Activated T-cell treated with anti-CD3 and anti-CD28 coated beads, Interleukin-2, amount 50 U/mL, for 4 hours (primary cell): ENCODE data around the gene ZFAND6. TPM values are rescaled to one million over a fixed set of nuclear protein-coding genes. Genes with fewer than 3 reads are reported as not detected.
"Not testable (repeated sequence)": the region's sequence is repeated elsewhere in the genome, so short reads cannot be mapped to it uniquely, and the experiment has no call there.

ENCODE experiments used
- ATAC-seq, 2 donors: fragments of 200-7000 bp; cut with Tn5 transposase; one replicate each; pipeline ENCODE4 v1.10.0; 2021
- DNase-seq: peaks from one replicate; pipeline ENCODE4 v3.0.0-alpha.2; 2020
- H3K27me3 Mint-ChIP-seq: one replicate; pipeline ENCODE4 v1.8.0; 2021; ENCODE audit warnings: low read depth, mixed read lengths
- H3K36me3 Mint-ChIP-seq: one replicate; pipeline ENCODE4 v1.8.0; 2022; ENCODE audit warnings: mixed read lengths; ENCODE audit not compliant: insufficient read depth
- H3K4me1 Mint-ChIP-seq: one replicate; pipeline ENCODE4 v1.8.0; 2021; ENCODE audit warnings: low read depth, mixed read lengths
- H3K4me3 Mint-ChIP-seq: one replicate; pipeline ENCODE4 v1.8.0; 2021; ENCODE audit warnings: mild to moderate bottlenecking, moderate library complexity, mixed read lengths
- H3K9me3 Mint-ChIP-seq: one replicate; pipeline ENCODE4 v1.8.0; 2021; ENCODE audit warnings: mixed read lengths
- total RNA-seq, 3 donors: library from RNA; stranded (reverse); gene quantifications; one replicate each; pipeline ENCODE4 v1.2.1, GENCODE V29; 2021

ZFAND6 gene
- total RNA-seq, 3 donors from 2014 or later, result 21.9 to 24.7 (median 22.9) TPM

GRCh38 chr15:80098341-80098740 is 38.9 kb downstream of the ZFAND6 start:
- ATAC-seq, result no peak
- H3K4me1 Mint-ChIP-seq, result peaks cover 29% of the 10 kb centered on the region

DNA sequence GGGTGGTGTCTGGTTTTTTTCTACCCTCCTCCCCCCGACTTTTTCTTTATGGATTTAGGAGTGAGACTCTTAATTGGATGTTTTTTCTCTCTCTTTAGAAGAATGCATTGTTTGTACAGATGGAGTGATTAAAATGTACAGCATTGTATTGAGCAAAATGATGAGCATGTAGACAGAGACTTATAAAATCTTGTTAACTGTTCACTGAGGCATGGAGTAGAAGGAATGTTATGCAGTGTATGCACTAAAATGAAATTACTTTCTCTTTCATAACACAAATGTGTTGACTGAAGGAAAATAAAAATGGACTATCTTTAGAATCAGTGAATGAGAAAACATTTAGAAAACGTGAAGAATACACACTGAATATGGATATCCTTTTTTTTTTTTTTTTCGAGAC is 39.8 kb downstream of the ZFAND6 start:
- no peak for ATAC-seq
- no peak for DNase-seq
- Mint-ChIP-seq H3K4me1 (peaks cover 24% of the 10 kb centered on the region), H3K36me3 (peaks cover 19% of the 10 kb centered on the region), H3K4me3 (no peak overlapping the region), H3K9me3 (no peaks in the 10 kb centered on the region), H3K27me3 (no peaks in the 10 kb centered on the region)

More at GRCh38 chr15:80098341-80098740, 38.9 kb downstream of the ZFAND6 start:
- Mint-ChIP-seq H3K36me3 (peaks cover 19% of the 10 kb centered on the region), H3K4me3 (no peak overlapping the region), H3K27me3 (no peaks in the 10 kb centered on the region), H3K9me3 (no peaks in the 10 kb centered on the region)
- DNase-seq, result no peak

- not testable (repeated sequence) for H3K4me3 Mint-ChIP-seq, ATAC-seq, DNase-seq, H3K27me3 Mint-ChIP-seq, H3K9me3 Mint-ChIP-seq
- peaks cover 21% of the 10 kb centered on the region for H3K36me3 Mint-ChIP-seq
- peaks cover 26% of the 10 kb centered on the region for H3K4me1 Mint-ChIP-seq
These were observed 40.2 kb downstream of the ZFAND6 start for GRCh38 chr15:80099662-80100061.

DNA sequence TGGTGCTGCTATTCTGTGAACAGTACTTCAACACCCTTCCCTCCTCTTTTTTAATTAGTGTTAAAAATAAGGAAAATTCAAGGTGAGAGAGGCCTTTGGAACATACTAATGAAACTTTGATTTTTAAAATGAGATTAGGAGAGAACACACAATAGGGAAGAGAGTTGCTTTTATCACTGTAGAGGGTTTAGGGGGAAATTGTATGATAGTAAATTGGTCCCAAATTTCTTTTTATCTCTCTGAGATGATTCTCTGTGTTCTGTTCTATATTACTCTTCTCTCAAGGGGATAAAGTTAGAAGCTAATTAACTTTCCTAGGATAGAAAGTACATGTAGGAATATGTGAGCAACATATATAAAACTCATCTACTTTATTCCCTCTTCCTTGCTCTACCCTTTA is 40.8 kb downstream of the ZFAND6 start:
- H3K36me3 Mint-ChIP-seq, result peaks cover 21% of the 10 kb centered on the region
- peaks cover 27% of the 10 kb centered on the region for H3K4me1 Mint-ChIP-seq
- H3K9me3 Mint-ChIP-seq, result no peaks in the 10 kb centered on the region
- H3K4me3 Mint-ChIP-seq, result no peak overlapping the region
- ATAC-seq (no peak), DNase-seq (no peak)
- no peaks in the 10 kb centered on the region for H3K27me3 Mint-ChIP-seq

- DNase-seq (no peak), ATAC-seq (no peak)
- H3K36me3 Mint-ChIP-seq, result peaks cover 27% of the 10 kb centered on the region
- no peak overlapping the region for H3K4me3 Mint-ChIP-seq
- H3K9me3 Mint-ChIP-seq, result no peaks in the 10 kb centered on the region
- H3K4me1 Mint-ChIP-seq, result peaks cover 32% of the 10 kb centered on the region
- H3K27me3 Mint-ChIP-seq, result no peaks in the 10 kb centered on the region
These were observed 45.7 kb downstream of the ZFAND6 start for GRCh38 chr15:80105193-80105592.

DNA sequence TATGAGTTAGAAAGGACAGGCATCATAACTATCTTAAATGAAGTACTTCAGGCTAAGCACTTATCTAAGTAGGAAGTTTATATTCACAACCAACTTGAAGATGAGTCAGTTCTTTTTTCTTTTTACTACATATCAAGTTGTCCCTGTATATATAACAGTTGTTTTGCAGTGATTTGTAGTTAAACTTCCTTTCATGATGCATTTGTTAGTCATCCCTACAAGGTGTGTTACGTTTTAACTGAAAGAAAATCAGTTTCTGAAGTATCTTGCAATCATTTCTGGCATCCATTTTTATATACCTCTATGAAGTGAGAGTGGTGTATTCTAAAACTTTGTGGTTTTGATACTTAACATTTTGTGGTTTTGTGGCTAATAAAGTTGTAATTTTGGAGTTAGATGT is 46.1 kb downstream of the ZFAND6 start:
- Mint-ChIP-seq H3K36me3 (peaks cover 26% of the 10 kb centered on the region), H3K4me1 (peaks cover 34% of the 10 kb centered on the region), H3K4me3 (no peak overlapping the region), H3K9me3 (no peaks in the 10 kb centered on the region), H3K27me3 (no peaks in the 10 kb centered on the region)
- DNase-seq, result no peak
- peak; percentile 86 to 89 for ATAC-seq

DNA sequence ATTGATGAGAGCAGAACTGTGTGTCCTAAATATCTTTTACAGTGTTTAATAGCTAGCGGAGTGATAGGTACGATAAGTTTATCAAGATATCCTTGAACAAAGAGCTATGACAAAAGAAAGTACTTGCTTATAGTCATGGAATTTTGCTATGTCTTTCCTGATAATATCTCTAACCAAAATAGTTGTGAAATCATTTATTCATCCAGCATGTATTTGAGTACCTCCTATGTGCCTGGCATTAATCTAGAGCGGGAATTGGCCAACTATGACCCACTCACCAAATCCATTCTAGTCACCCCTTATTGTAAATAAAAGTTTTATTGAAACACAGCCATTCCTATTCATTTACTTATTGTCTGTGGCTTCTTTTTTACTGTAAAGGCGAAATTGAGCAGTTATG is 46.6 kb downstream of the ZFAND6 start:
- Mint-ChIP-seq H3K9me3 (no peaks in the 10 kb centered on the region), H3K4me1 (peaks cover 37% of the 10 kb centered on the region)

GRCh38 chr15:80107204-80107603 is 47.7 kb downstream of the ZFAND6 start:
- Mint-ChIP-seq H3K36me3 (peaks cover 22% of the 10 kb centered on the region), H3K27me3 (no peaks in the 10 kb centered on the region), H3K4me3 (no peak overlapping the region), H3K4me1 (peaks cover 40% of the 10 kb centered on the region), H3K9me3 (no peaks in the 10 kb centered on the region)
- no peak for ATAC-seq
- no peak for DNase-seq

More for the DNA sequence above, 46.6 kb downstream of the ZFAND6 start:
- H3K4me3 Mint-ChIP-seq, result no peak overlapping the region
- no peak for DNase-seq
- no peaks in the 10 kb centered on the region for H3K27me3 Mint-ChIP-seq
- ATAC-seq, result no peak
- peaks cover 23% of the 10 kb centered on the region for H3K36me3 Mint-ChIP-seq

DNA sequence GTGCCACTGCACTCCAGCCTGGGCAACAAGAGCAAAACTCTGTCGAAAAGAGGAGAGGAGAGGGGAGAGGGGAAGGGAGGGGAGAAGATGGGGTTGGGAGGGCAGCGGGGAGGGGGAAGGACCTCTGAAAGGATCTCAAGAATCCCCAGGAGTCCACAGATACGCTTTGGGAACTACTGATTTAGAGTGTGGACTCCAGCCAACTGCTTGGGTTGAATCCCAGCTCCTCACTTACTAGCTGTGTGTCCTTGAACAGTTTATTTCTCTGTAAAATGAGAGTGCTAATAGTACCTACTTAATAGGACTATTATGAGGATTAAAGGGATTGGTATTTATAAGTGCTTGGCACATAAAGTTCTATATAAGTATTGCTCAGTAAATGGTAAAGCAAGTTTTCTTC is 48.3 kb downstream of the ZFAND6 start:
- no peaks in the 10 kb centered on the region for H3K27me3 Mint-ChIP-seq
- ATAC-seq (no peak), DNase-seq (no peak)
- H3K9me3 Mint-ChIP-seq, result no peaks in the 10 kb centered on the region
- H3K4me1 Mint-ChIP-seq, result peaks cover 35% of the 10 kb centered on the region
- peaks cover 17% of the 10 kb centered on the region for H3K36me3 Mint-ChIP-seq
- H3K4me3 Mint-ChIP-seq, result no peak overlapping the region

DNA sequence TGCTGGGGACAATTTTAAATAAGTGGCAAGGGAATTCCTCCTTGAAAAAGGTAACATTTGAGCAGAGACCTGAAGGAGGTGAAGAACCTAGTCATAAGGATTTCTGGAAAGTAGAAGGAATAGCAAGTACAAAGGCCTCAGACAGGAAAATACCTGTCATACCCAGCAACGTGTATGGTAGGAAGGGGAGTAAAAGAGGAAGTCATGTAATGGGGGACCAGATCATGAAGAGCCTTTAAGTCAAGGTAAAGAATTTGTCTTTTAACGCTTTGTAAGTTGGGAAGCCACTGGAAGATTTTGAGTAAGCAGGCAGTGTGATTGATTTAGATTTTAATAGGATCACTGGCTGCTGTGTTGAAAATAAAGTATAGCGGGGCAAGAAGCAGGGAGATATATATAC is 49.9 kb downstream of the ZFAND6 start:
- no peaks in the 10 kb centered on the region for H3K27me3 Mint-ChIP-seq
- H3K36me3 Mint-ChIP-seq, result peaks cover 14% of the 10 kb centered on the region
- ATAC-seq, result no peak
- H3K4me1 Mint-ChIP-seq, result peaks cover 40% of the 10 kb centered on the region
- no peak overlapping the region for H3K4me3 Mint-ChIP-seq
- no peaks in the 10 kb centered on the region for H3K9me3 Mint-ChIP-seq
- DNase-seq, result no peak

DNA sequence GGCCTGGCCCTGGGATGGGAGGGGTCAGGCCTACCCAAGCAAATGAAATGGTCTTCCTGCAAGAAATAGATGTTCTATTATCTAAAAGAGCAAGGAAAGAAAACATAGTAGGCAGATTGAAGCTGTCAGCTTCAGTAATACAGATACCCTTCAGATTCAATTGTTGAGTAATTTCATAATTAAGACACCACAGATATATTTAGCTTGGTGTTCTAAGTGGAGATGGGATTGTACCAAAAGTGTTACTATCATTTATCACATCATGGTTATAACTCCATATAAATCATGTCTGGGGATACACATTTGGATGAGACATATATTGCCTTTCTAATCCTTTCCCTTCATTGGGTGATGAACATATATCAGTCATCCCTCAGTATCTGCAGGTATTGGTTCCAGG is 51.4 kb downstream of the ZFAND6 start:
- Mint-ChIP-seq H3K4me1 (peaks cover 35% of the 10 kb centered on the region), H3K9me3 (no peaks in the 10 kb centered on the region), H3K27me3 (no peaks in the 10 kb centered on the region), H3K4me3 (no peak overlapping the region), H3K36me3 (peaks cover 10% of the 10 kb centered on the region)
- no peak for DNase-seq
- ATAC-seq, result no peak

- Mint-ChIP-seq H3K36me3 (peaks cover 4% of the 10 kb centered on the region), H3K4me3 (no peak overlapping the region), H3K27me3 (no peaks in the 10 kb centered on the region), H3K4me1 (peaks cover 29% of the 10 kb centered on the region), H3K9me3 (no peaks in the 10 kb centered on the region)
- ATAC-seq (no peak), DNase-seq (no peak)
These were observed 54.6 kb downstream of the ZFAND6 start for GRCh38 chr15:80114114-80114513.

GRCh38 chr15:80115021-80115420 is 55.5 kb downstream of the ZFAND6 start:
- ATAC-seq (no peak), DNase-seq (no peak)
- no peaks in the 10 kb centered on the region for H3K27me3 Mint-ChIP-seq
- H3K4me3 Mint-ChIP-seq, result no peak overlapping the region
- H3K4me1 Mint-ChIP-seq, result peaks cover 25% of the 10 kb centered on the region
- no peaks in the 10 kb centered on the region for H3K9me3 Mint-ChIP-seq
- H3K36me3 Mint-ChIP-seq, result no peaks in the 10 kb centered on the region

DNA sequence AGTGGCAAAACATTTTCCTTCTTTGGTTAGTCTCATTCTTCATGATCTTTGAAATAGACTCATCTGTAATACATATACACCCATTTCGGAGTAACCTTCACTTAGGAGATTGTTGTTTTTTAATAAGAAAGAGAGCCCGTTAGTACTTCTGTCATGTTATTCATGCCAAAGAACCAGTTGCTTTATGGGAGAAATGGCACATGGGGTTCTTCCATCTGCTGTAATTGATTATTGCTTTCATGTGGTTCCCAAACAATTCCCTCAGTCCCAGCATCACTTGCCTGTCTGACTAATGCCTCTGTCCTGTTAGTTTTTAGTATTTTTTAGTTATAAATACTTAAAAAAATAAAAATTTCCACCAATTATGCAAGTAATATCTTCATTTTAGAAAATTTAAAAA is 59.5 kb downstream of the ZFAND6 start:
- Mint-ChIP-seq H3K4me3 (no peak overlapping the region), H3K4me1 (peaks cover 13% of the 10 kb centered on the region), H3K9me3 (no peaks in the 10 kb centered on the region), H3K27me3 (no peaks in the 10 kb centered on the region), H3K36me3 (peaks cover 19% of the 10 kb centered on the region)
- ATAC-seq, result no peak
- no peak for DNase-seq

GRCh38 chr15:80120636-80121035 is 61.2 kb downstream of the ZFAND6 start:
- H3K4me3 Mint-ChIP-seq, result no peak overlapping the region
- H3K27me3 Mint-ChIP-seq, result no peaks in the 10 kb centered on the region
- DNase-seq (no peak), ATAC-seq (no peak)
- H3K36me3 Mint-ChIP-seq, result peaks cover 27% of the 10 kb centered on the region
- H3K4me1 Mint-ChIP-seq, result peaks cover 4% of the 10 kb centered on the region
- no peaks in the 10 kb centered on the region for H3K9me3 Mint-ChIP-seq

GRCh38 chr15:80121546-80121945 is 62.1 kb downstream of the ZFAND6 start:
- Mint-ChIP-seq H3K4me1 (no peaks in the 10 kb centered on the region), H3K4me3 (no peak overlapping the region), H3K27me3 (no peaks in the 10 kb centered on the region), H3K36me3 (peaks cover 32% of the 10 kb centered on the region), H3K9me3 (no peaks in the 10 kb centered on the region)
- no peak for ATAC-seq
- DNase-seq, result no peak
